ENCODE results near the gene PDXDC1. TPM values are rescaled to one million over a fixed set of nuclear protein-coding genes. Genes with fewer than 3 reads are reported as not detected.

The PDXDC1 gene
- total RNA-seq, 1 experiment from 2014 or later, result 94.3 TPM

DNA sequence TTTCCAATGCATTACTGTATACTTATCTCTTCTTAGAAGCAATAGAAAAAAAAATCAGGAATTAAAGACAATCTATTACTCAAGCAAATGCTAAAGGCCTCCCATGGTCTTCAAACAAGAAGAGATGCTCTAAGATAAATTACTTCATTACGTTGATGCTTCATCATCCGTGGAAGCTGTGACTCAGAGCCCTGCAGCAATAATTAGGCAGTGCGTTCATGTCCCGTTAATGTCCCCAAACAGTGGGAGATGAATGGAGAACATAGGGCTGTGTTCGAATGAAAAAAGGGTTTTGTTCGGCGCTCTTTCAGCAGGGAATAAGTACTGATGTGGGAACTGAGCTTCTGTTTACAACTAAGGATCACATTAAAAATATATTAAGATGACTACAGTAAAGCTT lies 15.9 kb upstream of the PDXDC1 start:
- no peak overlapping the region for H3K4me3 ChIP-seq (replicated peaks in 1 of 2; ENCODE audit: low read depth in 1 of 2, low read length in 2 of 2)
- DNase-seq (ENCODE audit: low read depth, low spot score) (no peak), ATAC-seq (no peak)
- no peak overlapping the region for H3K4me2 ChIP-seq (ENCODE audit: low read length)
- RAD21 ChIA-PET (ENCODE audit: low non-redundant PET in 1 of 2, low total read pairs in 2 of 2, uncharacterized antibody in 2 of 2, unreplicated experiment in 2 of 2), result no interaction called here
- H3K9me2 ChIP-seq (ENCODE audit: insufficient read depth), result no peaks in the 10 kb centered on the region
- H2AFZ ChIP-seq (ENCODE audit: low read depth, low read length, poor library complexity, severe bottlenecking), result no peak overlapping the region
- intact Hi-C loops (cut with micrococcal nuclease), result no loop called here
- H3K79me2 ChIP-seq (ENCODE audit: insufficient read depth, low read length), result no peaks in the 10 kb centered on the region
- no peak overlapping the region for H3K27ac ChIP-seq (ENCODE audit: low read depth, low read length)
- no TSS peak for BruUV-seq (replicated peaks)
- no peaks in the 10 kb centered on the region for H3K36me3 ChIP-seq (ENCODE audit: control insufficient read depth in 1 of 2, insufficient read depth in 2 of 2, low read length in 2 of 2)
- H3K27me3 ChIP-seq (ENCODE audit: insufficient read depth, low read length), result no peaks in the 10 kb centered on the region
- no peaks in the 10 kb centered on the region for H4K20me1 ChIP-seq (ENCODE audit: insufficient read depth)
- POLR2A ChIA-PET, result no interaction called here
- H3K9me3 ChIP-seq (ENCODE audit: control insufficient read depth in 1 of 2, insufficient read depth in 1 of 2, low read depth in 1 of 2, low read length in 2 of 2), result no peaks in the 10 kb centered on the region
- H3K4me1 ChIP-seq (ENCODE audit: control insufficient read depth in 1 of 2, insufficient read depth in 2 of 2, low read length in 2 of 2), result no peaks in the 10 kb centered on the region
- CTCF ChIA-PET, result no interaction called here
- TF ChIP-seq, protein P1, sequence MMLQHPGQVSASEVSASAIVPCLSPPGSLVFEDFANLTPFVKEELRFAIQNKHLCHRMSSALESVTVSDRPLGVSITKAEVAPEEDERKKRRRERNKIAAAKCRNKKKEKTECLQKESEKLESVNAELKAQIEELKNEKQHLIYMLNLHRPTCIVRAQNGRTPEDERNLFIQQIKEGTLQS (IDR thresholded peaks at IDR 0.05), result no peak
- TF ChIP-seq YY1 (IDR thresholded peaks at IDR 0.05; ENCODE audit: extremely low read depth, insufficient replicate concordance, low read depth, low read length) (no peak), JUND (IDR thresholded peaks at IDR 0.05) (no peak), FOSL1 (IDR thresholded peaks at IDR 0.05; ENCODE audit: low read depth) (no peak), POLR2AphosphoS5 (IDR thresholded peaks at IDR 0.05; ENCODE audit: low read depth, low read length) (no peak), ZFX (IDR thresholded peaks at IDR 0.05) (no peak), EGR1 (IDR thresholded peaks at IDR 0.05; ENCODE audit: low read depth) (no peak), ELF1 (IDR thresholded peaks at IDR 0.05; ENCODE audit: borderline replicate concordance, low read depth) (no peak), RAD21 (IDR thresholded peaks at IDR 0.05; ENCODE audit: low read depth) (no peak), TCF7L2 (IDR thresholded peaks at IDR 0.05; ENCODE audit: borderline replicate concordance, extremely low read depth, insufficient read depth, insufficient read length) (no peak), EZH2 (IDR thresholded peaks at IDR 0.05) (no peak), CBX3 (IDR thresholded peaks at IDR 0.05; ENCODE audit: low read depth) (no peak), ZNF274 (IDR thresholded peaks at IDR 0.05; ENCODE audit: low read depth, low read length) (no peak), SIN3A (IDR thresholded peaks at IDR 0.05; ENCODE audit: low read depth) (no peak), EZH2phosphoT487 (IDR thresholded peaks at IDR 0.05; ENCODE audit: borderline replicate concordance) (no peak)
- TF ChIP-seq, protein P2, sequence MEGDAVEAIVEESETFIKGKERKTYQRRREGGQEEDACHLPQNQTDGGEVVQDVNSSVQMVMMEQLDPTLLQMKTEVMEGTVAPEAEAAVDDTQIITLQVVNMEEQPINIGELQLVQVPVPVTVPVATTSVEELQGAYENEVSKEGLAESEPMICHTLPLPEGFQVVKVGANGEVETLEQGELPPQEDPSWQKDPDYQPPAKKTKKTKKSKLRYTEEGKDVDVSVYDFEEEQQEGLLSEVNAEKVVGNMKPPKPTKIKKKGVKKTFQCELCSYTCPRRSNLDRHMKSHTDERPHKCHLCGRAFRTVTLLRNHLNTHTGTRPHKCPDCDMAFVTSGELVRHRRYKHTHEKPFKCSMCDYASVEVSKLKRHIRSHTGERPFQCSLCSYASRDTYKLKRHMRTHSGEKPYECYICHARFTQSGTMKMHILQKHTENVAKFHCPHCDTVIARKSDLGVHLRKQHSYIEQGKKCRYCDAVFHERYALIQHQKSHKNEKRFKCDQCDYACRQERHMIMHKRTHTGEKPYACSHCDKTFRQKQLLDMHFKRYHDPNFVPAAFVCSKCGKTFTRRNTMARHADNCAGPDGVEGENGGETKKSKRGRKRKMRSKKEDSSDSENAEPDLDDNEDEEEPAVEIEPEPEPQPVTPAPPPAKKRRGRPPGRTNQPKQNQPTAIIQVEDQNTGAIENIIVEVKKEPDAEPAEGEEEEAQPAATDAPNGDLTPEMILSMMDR (IDR thresholded peaks at IDR 0.05 in 2 of 3, conservative IDR thresholded peaks at IDR 0.05 in 1 of 3; ENCODE audit: borderline replicate concordance in 1 of 3, insufficient read depth in 1 of 3, low read depth in 2 of 3, low read length in 2 of 3), result no peak
- TF ChIP-seq, protein P3, sequence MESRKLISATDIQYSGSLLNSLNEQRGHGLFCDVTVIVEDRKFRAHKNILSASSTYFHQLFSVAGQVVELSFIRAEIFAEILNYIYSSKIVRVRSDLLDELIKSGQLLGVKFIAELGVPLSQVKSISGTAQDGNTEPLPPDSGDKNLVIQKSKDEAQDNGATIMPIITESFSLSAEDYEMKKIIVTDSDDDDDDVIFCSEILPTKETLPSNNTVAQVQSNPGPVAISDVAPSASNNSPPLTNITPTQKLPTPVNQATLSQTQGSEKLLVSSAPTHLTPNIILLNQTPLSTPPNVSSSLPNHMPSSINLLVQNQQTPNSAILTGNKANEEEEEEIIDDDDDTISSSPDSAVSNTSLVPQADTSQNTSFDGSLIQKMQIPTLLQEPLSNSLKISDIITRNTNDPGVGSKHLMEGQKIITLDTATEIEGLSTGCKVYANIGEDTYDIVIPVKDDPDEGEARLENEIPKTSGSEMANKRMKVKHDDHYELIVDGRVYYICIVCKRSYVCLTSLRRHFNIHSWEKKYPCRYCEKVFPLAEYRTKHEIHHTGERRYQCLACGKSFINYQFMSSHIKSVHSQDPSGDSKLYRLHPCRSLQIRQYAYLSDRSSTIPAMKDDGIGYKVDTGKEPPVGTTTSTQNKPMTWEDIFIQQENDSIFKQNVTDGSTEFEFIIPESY (IDR thresholded peaks at IDR 0.05; ENCODE audit: extremely low read depth, insufficient replicate concordance, low read length), result no peak
- TF ChIP-seq, protein P4, sequence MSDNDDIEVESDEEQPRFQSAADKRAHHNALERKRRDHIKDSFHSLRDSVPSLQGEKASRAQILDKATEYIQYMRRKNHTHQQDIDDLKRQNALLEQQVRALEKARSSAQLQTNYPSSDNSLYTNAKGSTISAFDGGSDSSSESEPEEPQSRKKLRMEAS (IDR thresholded peaks at IDR 0.05), result no peak
- H3K9ac ChIP-seq (ENCODE audit: low read length), result no peak overlapping the region
